HepG2 (cell line): ENCODE data around the gene SMG7. TPM values are rescaled to one million over a fixed set of nuclear protein-coding genes. Genes with fewer than 3 reads are reported as not detected.

ENCODE experiments used
- CREB1 ChIP-seq, 2 experiments: fragments of 450-650 bp in 1 of 2; IDR thresholded peaks; 2 replicates each; pipeline ENCODE4 v1.6.1; 2016 to 2017; ENCODE audit warnings: control low read depth in 1 of 2, mild to moderate bottlenecking in 1 of 2, missing compliant biosample characterization in 1 of 2, missing genetic modification characterization in 1 of 2
- EED ChIP-seq: sonication (generic); formaldehyde crosslinking; IDR thresholded peaks from 2 replicates; pipeline ENCODE4 v1.5.0; 2020; ENCODE audit warnings: mild to moderate bottlenecking, missing genetic modification reagents
- EP300 ChIP-seq, 3 experiments: sonication (generic) in 1 of 3; formaldehyde crosslinking in 1 of 3; IDR thresholded peaks; 2 replicates each; pipeline versions ENCODE4 v1.5.1 to v1.6.1; 2011 to 2020; ENCODE audit warnings: low read depth in 2 of 3, low read length in 2 of 3, borderline replicate concordance in 1 of 3, improper control_type of control experiment in 1 of 3, mild to moderate bottlenecking in 1 of 3, missing genetic modification reagents in 1 of 3, moderate library complexity in 1 of 3
- FOXK1 ChIP-seq: sonication (generic); formaldehyde crosslinking; IDR thresholded peaks from 2 replicates; pipeline ENCODE4 v1.4.0; 2020; ENCODE audit warnings: low read depth, missing genetic modification reagents, borderline replicate concordance
- FOXO4 ChIP-seq: sonication (generic); formaldehyde crosslinking; conservative IDR thresholded peaks from 2 replicates; pipeline ENCODE4 v1.8.1; 2023; ENCODE audit warnings: missing genetic modification reagents
- HDAC6 ChIP-seq: fragments of 200-600 bp; sonication (generic); IDR thresholded peaks from 2 replicates; pipeline ENCODE4 v1.7.0; 2017; ENCODE audit warnings: mild to moderate bottlenecking, antibody characterized with exemption, low read length, low read depth
- KDM3A ChIP-seq: IDR thresholded peaks from 2 replicates; pipeline ENCODE4 v1.6.1; 2018; ENCODE audit warnings: low read depth, missing compliant biosample characterization
- MTA3 ChIP-seq: sonication (generic); formaldehyde crosslinking; IDR thresholded peaks from 2 replicates; pipeline ENCODE4 v1.4.0; 2020; ENCODE audit warnings: missing genetic modification reagents
- MYC ChIP-seq: sonication (generic); formaldehyde crosslinking; IDR thresholded peaks from 2 replicates; pipeline ENCODE4 v1.9.0; 2021; ENCODE audit warnings: missing genetic modification reagents, borderline replicate concordance
- NFYC ChIP-seq: IDR thresholded peaks from 2 replicates; pipeline ENCODE4 v1.6.1; 2016; ENCODE audit warnings: missing genetic modification reagents, missing compliant biosample characterization
- POLR2G ChIP-seq: fragments of 200-400 bp; formaldehyde crosslinking; IDR thresholded peaks from 2 replicates; pipeline ENCODE4 v1.6.1; 2018; ENCODE audit warnings: mild to moderate bottlenecking, low read depth, low read length, moderate library complexity
- RBM22 ChIP-seq: fragments of 200-400 bp; formaldehyde crosslinking; optimal IDR thresholded peaks from 2 replicates; pipeline ENCODE3; 2017; ENCODE audit warnings: mild to moderate bottlenecking, low read length, moderate library complexity
- SETDB1 ChIP-seq: sonication (generic); formaldehyde crosslinking; IDR thresholded peaks from 2 replicates; pipeline ENCODE4 v1.5.1; 2020; ENCODE audit warnings: missing genetic modification reagents, mild to moderate bottlenecking, borderline replicate concordance
- SP2 ChIP-seq: sonication (generic); formaldehyde crosslinking; IDR thresholded peaks from 2 replicates; pipeline ENCODE4 v1.5.1; 2020; ENCODE audit warnings: mild to moderate bottlenecking, missing genetic modification reagents
- ZBTB2 ChIP-seq: sonication (generic); formaldehyde crosslinking; IDR thresholded peaks from 2 replicates; pipeline ENCODE4 v1.8.0; 2022; ENCODE audit warnings: low read depth, missing genetic modification reagents
- ZFAT ChIP-seq: sonication (generic); formaldehyde crosslinking; conservative IDR thresholded peaks from 2 replicates; pipeline ENCODE4 v1.8.1; 2023; ENCODE audit warnings: missing genetic modification reagents, inconsistent platforms
- ZNF446 ChIP-seq: sonication (generic); formaldehyde crosslinking; IDR thresholded peaks from 2 replicates; pipeline ENCODE4 v1.5.0; 2020; ENCODE audit warnings: mild to moderate bottlenecking, missing genetic modification reagents
- ZNF556 ChIP-seq: sonication (generic); formaldehyde crosslinking; IDR thresholded peaks from 2 replicates; pipeline ENCODE4 v1.4.0; 2020; ENCODE audit warnings: mild to moderate bottlenecking, missing genetic modification reagents, borderline replicate concordance
- ZNF564 ChIP-seq: sonication (generic); formaldehyde crosslinking; IDR thresholded peaks from 2 replicates; pipeline ENCODE4 v1.8.1; 2023; ENCODE audit warnings: mild to moderate bottlenecking, missing genetic modification reagents
- ZNF766 ChIP-seq: sonication (generic); formaldehyde crosslinking; IDR thresholded peaks from 2 replicates; pipeline ENCODE4 v1.5.0; 2020; ENCODE audit warnings: missing genetic modification reagents, borderline replicate concordance
- ZNF850 ChIP-seq: sonication (generic); formaldehyde crosslinking; conservative IDR thresholded peaks from 2 replicates; pipeline ENCODE4 v1.9.0; 2021; ENCODE audit warnings: mild to moderate bottlenecking, missing genetic modification reagents
- polyA plus RNA-seq, 8 experiments: library from polyadenylated mRNA; depleted of rRNA in 3 of 8; stranded (reverse) in 7 of 8; unstranded in 1 of 8; fragments of >200 nt; fragmentation: Illumina TruSeq in 4 of 8; extraction: Trizol in 4 of 8; gene quantifications; 2 replicates each; pipeline versions ENCODE4 v1.2.1 to v1.2.3, GENCODE V29; 2011 to 2016; ENCODE audit warnings: low read depth in 4 of 8, missing spikeins in 1 of 8, mixed read lengths in 1 of 8; ENCODE audit not compliant: insufficient read depth in 1 of 8
- total RNA-seq, 5 experiments: library from RNA; depleted of rRNA; stranded (reverse); fragments of >200 nt; fragmentation: Illumina TruSeq; extraction: Trizol; gene quantifications; 2 replicates each; pipeline ENCODE4 v1.2.3, GENCODE V29; 2016; ENCODE audit warnings: low read depth in 1 of 5
- TF ChIP-seq, protein P1 (sequence below): conservative IDR thresholded peaks from 2 replicates; pipeline ENCODE4 v1.6.1; 2018; ENCODE audit warnings: missing genetic modification reagents
- TF ChIP-seq, protein P2 (sequence below): sonication (generic); formaldehyde crosslinking; IDR thresholded peaks from 2 replicates; pipeline ENCODE4 v1.5.0; 2020; ENCODE audit warnings: missing genetic modification reagents, mild to moderate bottlenecking, borderline replicate concordance

Gene SMG7
- total and polyA plus RNA-seq, 2 of the 13 experiments (the other 11 are each of a cell fraction or from before 2014, with no cell fraction given): 14.9 to 27.9 TPM

GRCh38 chr1:183470961-183471742, 1.1 kb upstream of the SMG7 start (continued):
- TF ChIP-seq NFYC (CRISPR knock-in tag) (no peak), ZFAT (CRISPR knock-in tag) (no peak), EED (CRISPR knock-in tag) (0 out of 2 replicates have a peak, but pooled peaks have one; percentile 39), ZNF850 (no peak), ZNF564 (peak; percentile 53), ZNF446 (CRISPR knock-in tag) (peak; percentile 86; the same call in 1 of the 2 replicates), FOXO4 (no peak), EP300 (IDR thresholded peaks at IDR 0.05; ENCODE audit: low read depth in 2 of 2, low read length in 2 of 2) (0 out of 4 replicates have a peak, but pooled peaks of 1 of the 2 experiments have one; percentile 2), EP300 (CRISPR knock-in tag; IDR thresholded peaks at IDR 0.05; ENCODE audit: borderline replicate concordance) (no peak), RBM22 (no peak), MTA3 (no peak), ZNF766 (CRISPR knock-in tag) (no peak), SP2 (peak; percentile 25; the same call in 1 of the 2 replicates), ZNF556 (CRISPR knock-in tag) (peak; percentile 28; the same call in 1 of the 2 replicates), POLR2G (peak; percentile 64; the same call in 1 of the 2 replicates), MYC (peak; percentile 53; the same call in 1 of the 2 replicates), KDM3A (CRISPR knock-in tag) (peak; percentile 30; the same call in 1 of the 2 replicates), CREB1 (IDR thresholded peaks at IDR 0.05) (no peak), CREB1 (CRISPR knock-in tag; IDR thresholded peaks at IDR 0.05) (no peak), HDAC6 (no peak), ZBTB2 (CRISPR knock-in tag) (0 out of 2 replicates have a peak, but pooled peaks have one; percentile 17), SETDB1 (no peak), FOXK1 (no peak)
- TF ChIP-seq, protein P1, sequence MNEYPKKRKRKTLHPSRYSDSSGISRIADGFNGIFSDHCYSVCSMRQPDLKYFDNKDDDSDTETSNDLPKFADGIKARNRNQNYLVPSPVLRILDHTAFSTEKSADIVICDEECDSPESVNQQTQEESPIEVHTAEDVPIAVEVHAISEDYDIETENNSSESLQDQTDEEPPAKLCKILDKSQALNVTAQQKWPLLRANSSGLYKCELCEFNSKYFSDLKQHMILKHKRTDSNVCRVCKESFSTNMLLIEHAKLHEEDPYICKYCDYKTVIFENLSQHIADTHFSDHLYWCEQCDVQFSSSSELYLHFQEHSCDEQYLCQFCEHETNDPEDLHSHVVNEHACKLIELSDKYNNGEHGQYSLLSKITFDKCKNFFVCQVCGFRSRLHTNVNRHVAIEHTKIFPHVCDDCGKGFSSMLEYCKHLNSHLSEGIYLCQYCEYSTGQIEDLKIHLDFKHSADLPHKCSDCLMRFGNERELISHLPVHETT (CRISPR knock-in tag): no peak
- TF ChIP-seq, protein P2, sequence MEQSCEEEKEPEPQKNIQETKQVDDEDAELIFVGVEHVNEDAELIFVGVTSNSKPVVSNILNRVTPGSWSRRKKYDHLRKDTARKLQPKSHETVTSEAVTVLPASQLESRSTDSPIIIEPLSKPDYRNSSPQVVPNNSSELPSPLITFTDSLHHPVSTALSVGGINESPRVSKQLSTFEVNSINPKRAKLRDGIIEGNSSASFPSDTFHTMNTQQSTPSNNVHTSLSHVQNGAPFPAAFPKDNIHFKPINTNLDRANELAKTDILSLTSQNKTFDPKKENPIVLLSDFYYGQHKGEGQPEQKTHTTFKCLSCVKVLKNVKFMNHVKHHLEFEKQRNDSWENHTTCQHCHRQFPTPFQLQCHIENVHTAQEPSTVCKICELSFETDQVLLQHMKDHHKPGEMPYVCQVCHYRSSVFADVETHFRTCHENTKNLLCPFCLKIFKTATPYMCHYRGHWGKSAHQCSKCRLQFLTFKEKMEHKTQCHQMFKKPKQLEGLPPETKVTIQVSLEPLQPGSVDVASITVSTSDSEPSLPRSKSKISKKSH (CRISPR knock-in tag): peak; percentile 79; the same call in 1 of the 2 replicates
